T1000 (cell line): Measurements from ENCODE around the gene CYSTM1.
"Not testable (repeated sequence)": the region's sequence is repeated elsewhere in the genome, so short reads cannot be mapped to it uniquely, and the experiment has no call there.

Experiments used
- DNase-seq: peaks from one replicate; lab custom pipeline; 2025; ENCODE audit warnings: mixed read lengths; lab: John Stamatoyannopoulos, UW

The CYSTM1 gene

DNA sequence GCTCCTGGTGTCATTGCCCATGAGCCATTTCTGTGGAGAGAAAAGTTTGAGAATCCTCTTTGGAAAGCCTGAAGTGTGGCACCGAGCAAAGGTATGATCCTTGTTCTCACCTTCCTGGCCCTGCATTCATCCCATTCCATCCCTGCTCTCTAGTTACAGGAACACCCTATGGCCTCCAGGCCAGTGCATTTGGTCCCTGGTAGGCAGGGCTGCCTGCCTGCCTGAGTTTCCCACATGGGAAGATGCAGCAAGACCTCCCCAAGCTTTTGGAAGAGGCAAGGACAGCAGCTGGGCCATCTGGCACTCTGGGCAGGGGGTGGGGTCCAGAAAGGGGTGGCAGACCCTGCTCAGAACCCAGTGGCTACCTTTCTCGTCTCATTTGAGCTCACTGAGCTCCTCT lies 24.8 kb upstream of the CYSTM1 start:
- DNase-seq, result no peak

DNA sequence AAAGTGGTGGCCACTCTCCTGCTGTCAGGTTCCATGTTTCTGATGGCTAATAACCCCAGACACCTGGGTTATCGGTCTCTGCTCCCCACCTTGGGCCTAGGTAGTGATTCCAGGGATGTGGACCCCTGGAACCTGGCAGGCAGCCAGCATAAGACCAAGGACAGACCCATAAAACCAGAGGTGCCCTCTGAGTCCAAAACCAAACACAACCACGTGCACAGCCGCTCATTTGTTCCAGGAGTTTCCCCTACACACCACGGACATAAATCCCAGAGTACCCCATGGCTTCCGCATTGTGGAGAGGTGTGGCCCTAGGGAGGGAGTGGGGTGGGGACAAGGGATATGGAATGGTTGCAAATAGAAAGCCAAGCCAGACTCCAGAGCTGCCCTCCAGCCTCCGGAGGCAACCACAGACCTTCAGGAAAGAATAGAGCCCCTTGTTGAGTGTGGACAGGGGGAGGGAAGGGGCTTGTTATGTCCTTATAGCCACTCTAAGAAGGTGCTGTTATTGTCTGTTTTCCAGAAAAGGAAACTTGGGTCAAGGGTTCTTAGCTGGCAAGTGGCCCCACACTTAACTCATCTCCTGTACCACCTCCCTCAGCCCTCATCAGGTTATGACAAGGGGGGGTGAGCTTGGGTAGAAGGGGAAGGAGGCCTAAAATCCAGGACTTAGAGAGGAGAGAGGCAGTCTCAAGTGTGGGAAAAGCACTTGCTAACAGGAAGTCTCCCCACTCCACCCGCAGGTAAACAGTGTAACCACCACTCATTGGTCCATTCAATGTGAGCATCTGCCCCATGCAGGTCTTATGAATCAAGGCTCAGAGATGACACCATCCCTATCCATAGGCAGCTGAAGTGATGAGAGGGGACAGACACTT lies 23.6 kb upstream of the CYSTM1 start:
- no peak for DNase-seq

DNA sequence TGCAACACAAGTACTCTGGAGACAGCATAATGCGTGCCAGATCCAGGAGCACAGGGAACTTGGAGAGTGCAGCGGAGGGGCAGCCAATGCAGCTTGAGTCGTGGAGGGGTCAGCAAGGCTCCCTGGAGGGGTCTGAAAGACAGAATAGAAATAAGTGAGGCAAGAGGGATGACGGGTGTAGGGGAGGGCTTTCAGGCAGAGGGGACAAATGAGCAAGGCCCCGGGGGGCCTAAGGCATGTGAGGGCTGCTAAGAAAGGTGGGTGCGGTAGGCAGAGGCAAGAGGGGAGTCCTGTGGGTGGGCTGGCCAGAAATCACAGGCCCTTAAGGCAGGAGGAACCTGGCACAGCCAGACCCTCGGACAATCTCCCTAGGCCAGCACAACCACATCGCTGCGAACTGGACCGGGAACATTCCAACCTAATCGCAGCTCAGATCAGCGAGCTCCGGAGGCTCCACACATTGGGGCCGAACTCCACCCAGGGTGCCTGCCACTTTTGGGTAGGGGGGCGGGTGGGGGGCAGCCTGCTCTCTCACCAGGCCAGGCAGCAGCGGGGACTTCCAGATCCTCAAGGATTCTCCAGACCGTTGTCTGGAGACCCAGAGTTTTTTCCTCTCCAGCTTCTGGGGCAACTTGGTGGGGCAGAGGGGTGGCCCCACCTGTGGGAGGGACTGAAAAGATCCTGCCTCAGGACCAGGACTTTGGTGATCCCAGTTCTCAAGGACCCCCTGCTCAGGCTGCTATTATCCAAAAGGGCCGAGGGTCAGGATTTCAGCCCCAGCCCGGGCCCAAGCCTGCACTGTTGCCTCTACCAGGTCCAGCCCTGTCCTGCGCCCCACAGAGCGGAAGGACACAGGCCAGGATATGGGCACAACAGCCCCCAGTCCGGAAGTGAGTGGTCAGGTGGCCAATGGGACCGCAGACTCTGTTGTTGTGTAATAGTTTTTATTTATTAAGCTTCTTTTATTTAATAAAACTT lies 22.7 kb upstream of the CYSTM1 start:
- DNase-seq, result no peak

DNA sequence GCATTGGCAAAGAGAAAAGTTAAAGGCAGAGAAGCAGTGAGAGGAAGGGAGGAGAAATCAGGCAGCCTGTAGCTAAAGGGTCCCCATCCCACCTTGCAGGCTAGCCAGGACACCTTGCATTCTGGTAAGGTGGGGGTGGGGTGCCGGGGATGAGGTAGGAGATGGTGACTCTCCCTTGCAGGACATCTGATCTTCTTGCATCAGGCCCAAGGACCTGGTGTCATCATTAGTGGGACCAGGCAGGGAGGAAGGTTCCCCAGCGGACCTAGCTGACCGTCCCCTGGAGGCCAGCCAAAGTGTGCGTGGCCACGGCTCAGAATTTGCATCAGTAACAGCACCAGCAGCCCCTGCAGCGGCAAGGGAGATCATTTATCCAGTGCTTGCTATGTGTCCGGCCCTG lies 21.7 kb upstream of the CYSTM1 start:
- DNase-seq, result no peak

DNA sequence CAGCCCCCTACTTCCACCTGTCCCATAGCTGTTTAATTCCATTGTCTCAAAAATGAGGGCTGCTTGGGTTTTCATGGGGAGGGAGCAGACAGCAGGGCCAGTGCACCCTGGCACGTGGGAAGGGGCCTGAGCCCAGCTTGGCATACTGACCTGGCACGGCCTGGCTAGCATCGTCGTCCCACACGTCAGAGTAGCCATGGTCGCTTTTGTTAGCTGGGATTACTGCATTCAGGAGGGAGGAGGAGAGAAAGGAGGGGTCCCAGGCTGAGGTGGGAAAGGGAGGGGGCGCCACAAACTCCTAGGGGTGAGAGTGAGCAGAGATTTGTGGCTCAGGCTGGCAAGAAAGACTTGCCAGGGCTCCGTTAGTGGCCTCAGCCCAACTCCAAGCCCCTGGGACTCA lies 21.1 kb upstream of the CYSTM1 start:
- no peak for DNase-seq

DNA sequence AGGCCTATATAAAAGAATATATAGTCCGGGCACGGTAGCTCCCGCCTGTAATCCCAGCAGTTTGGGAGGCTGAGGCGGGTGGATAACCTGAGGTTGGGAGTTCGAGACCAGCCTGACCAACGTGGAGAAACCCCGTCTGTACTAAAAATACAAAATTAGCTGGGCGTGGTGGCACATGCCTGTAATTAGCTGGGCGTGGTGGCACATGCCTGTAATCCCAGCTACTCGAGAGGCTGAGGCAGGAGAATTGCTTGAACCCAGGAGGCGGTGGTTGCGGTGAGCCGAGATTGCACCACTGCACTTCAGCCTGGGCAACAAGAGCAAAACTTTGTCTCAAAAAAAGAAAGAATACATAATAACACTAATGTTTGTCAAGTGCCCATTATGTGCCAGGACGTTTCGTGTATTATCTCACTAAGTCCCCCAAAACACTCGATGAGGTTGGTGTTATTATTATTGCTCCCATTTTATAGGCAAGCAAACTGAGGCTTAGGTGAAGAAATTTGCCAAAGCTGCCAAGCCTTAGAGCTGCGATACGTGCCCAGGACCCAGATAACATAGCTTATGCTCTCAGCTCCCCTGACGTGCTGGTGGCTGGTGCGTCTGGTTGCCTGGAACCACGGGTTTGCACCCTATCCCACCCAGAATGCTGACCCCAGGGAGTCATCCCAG lies 20.1 kb upstream of the CYSTM1 start:
- not testable (repeated sequence) for DNase-seq

DNA sequence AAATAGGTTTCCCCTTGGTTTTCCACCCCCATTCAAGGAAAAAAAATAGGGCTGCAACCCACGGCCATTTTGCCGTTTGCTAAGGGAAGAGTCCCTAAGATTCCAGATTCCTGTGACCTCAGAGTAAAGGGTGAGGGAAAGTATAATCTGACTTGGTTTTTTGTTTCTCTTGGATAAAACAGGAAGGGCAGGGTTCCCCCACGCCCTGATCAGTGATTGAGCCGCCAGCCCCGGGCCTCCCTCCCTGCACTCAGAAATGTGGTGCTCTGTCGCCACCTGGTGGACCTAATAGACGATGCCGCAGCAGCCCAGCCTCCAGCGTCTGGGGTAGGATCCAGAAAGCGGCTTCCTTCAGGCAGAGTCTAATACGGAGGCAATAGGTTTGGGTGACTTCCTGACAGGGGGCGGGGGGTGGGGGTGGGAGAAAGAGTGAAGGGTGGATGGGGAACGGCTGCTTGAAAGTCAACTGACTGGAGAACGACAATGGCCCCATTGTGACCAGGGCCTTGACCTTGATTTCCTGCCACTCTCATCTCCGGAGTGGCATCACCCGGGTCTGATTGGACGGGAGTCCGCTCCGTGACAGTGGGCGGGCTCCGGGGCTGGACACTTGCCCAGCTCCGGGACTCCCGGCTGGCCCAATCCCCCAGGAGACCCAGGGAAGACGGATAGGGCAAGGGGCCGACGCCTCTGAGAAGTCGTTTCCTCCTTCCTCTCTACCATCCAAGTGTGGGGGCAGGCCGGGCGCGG lies 17.8 kb upstream of the CYSTM1 start:
- DNase-seq, result peak; percentile 70

DNA sequence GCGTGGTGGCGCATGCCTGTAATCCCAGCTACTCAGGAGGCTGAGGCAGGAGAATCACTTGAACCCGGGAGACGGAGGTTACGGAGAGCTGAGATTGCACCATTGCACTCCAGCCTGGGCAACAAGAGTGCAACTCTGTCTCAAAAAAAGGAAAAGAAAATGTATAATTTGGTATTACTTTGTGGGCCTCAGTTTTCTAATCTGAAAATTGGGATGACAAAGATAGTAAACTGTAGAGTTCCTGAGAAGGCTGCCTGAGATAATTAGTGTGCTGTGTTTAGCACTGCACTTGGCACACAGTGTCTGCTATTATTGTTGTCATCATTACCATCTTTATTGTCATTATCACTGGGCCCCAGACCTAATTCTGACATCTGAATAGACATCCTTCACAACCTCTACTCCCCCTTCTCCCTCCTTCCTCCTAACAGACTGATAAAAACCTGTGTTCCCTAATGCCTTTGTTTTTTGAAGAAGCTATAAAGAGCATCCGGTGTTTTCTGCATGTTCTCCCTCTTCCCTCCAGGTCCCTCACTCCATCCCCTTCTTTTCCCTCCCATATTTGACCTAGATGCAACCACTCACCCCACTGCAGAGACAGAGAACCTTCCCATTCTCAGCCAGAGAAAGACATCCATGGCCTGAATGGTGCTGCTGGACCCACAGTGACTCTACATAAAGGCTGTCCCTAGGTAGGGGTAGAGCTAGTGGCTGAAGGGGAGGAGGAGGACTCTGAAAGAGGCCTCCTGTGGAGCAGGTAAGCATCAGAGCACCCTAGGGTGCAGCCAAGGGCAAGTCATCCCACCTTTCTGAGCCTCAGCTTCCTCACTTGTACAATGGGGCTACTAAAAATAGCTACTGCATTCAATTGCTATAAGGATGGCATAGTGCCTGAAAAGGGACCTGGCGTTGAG lies 15.7 kb upstream of the CYSTM1 start:
- no peak for DNase-seq

DNA sequence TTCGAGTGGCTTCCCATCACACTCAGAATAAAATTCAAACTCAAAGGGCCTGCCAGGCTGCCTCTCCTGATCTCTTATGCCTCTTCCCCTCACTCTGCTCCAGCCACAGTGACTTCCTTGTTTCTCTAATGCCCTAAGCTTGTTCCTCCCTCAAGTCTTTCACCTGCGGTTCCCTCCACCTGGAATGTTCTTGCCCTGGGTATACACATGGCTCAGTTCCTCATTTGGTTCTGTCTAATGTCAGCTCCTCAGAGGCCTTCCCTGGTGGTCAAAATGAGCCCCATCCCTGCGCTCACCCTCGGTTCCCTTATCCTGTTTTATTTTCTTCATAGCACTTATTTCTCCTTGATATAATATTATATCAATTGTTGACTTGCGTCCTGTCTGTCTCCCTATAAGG lies 12.7 kb upstream of the CYSTM1 start:
- no peak for DNase-seq

DNA sequence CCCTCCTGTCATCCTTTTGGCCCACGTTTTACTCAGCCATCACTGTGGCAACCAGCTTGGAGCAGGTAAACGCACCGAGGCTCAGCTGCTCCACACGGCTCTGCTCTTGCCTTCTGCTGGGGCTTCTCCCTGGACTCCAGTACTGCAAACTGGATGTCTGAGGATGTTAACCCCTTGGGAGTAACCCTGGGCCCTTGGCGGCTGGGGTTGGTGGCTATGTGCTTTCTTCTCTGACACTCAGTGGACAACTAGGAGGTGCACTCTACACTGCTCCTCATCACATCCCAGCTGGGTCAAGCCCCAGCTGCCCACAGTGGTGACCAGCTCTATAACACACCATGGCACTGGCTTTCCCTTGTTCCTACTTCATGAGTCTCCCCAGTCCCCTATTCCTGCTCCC lies 12.2 kb upstream of the CYSTM1 start:
- no peak for DNase-seq

DNA sequence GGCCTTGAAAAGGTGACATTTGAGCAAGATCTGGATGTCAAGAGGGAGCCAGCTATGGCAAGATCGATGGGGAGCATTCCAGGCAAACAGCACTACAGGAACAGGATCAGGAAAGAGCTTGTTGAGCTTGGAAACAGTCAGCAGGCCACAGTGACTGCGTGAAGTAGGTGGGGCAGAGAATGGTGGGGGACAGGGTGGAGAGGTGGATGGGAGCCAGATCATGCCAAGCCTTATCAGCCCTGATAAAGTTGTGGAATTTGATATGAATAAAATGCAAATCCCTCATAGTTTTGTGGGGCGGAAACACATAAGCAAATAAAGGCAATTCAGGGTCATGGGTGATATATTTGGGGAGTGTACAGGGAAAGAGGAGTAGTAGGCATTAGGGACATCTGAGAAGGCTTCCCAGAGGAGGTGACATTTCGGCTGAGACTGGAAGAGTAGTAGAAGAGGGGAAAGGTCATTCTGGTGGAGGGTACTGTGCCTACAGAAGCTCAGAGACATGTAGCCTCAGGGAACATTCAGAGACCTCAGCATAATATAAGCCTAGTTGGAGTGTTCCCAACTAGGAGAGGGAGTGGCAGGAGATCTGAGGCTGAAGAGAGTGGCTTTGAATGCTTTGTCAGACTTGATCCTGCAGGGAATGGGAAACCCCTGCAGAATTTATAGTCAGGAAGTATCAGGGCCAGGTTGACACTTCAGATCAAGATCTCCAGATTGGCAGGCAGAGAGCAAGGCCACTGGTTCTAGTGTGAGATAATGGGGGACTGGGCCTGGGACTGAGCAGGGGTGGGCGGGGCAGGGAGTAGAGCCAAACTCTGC lies 9.7 kb upstream of the CYSTM1 start:
- no peak for DNase-seq

DNA sequence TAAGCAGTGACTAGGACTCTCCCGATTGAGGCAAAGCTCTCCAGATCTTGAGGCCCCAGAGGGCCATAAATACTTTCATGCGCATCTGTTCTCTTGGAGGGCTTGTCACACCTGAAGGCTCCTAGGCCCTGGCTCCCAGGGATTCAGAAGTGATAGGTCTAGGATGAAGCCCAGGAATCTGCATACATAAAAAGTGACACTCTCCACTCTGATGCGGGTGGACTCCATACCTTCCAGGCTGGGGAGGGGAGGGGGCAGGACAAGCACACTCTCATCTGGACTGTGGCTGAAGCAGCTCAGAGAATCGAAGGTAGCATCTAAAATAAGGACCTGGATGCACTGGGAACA lies 9.1 kb upstream of the CYSTM1 start:
- DNase-seq, result no peak

DNA sequence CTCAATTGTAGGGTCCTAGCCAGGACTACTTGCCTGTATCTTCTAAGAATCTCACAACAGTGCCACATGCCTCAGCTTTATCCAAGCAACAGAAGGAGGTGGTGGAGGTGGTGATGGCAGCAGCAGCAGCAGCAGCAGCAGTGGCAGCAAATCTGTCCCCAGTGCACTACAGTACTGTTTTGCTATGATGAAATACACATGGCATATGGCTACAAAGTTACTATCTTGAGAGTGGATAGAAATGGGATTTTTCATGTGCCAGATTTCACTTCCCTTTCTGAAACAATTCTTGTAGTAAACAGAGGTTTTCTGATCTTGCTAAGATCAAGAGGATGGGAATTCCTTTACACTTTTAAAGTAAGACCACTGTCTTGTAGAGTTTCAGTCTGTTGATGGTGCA lies 8.1 kb upstream of the CYSTM1 start:
- no peak for DNase-seq

DNA sequence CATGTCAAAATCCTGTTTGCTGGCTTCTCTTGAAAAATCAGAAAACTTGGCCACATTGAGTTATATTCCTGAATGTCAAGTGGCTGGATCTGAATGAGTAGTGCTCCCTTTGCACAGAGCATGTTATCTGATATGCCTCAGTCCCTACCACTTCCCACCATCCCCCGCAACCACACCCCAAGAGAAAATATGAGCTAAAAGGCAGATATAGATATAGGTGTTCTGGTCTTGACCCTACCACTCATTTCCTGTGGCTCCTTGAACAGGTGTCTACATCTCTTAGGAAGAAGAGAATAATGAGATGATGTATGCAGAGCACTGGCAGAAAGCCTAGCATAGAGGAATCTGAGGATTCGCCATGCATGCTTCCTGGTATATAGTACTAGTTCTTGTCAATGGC lies 6.6 kb upstream of the CYSTM1 start:
- DNase-seq, result no peak

DNA sequence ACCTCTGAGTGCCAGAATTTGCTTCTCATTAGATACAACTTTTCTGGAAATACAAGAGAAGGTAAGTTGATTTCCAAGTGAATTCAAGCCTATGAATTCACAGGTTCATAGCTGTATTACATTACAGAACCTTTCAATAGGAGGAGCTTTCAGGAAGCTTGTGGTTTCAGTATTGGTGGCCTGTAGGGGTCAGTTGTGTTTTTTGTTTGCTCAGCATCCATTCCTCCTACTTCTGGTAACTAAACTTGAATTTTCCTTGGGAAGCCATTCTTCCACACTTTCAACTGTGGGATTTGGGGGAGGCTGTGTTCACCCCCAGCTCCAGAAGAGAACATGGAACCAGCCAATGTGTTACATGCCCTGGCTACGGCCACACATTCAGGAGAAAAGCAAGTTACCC lies 5.6 kb upstream of the CYSTM1 start:
- DNase-seq, result no peak

DNA sequence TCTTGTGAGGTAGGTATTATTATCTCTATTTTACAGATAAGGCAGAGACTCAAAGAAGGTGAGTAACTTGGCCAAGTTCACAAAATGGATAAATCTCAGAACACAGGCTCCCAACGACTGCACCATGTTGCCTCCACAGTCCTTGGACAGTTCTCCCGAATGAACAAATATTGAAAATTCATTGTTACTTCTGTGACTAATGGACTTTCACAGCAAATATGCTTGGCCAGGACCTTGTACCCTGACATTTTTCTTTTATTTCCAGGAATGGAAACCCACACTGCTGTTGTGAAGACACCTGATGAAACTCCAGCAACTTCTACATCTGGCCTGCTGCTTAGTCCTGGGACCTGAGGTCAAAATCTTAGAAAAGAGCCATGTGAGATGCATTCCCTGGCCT lies 2.5 kb upstream of the CYSTM1 start:
- DNase-seq, result no peak

DNA sequence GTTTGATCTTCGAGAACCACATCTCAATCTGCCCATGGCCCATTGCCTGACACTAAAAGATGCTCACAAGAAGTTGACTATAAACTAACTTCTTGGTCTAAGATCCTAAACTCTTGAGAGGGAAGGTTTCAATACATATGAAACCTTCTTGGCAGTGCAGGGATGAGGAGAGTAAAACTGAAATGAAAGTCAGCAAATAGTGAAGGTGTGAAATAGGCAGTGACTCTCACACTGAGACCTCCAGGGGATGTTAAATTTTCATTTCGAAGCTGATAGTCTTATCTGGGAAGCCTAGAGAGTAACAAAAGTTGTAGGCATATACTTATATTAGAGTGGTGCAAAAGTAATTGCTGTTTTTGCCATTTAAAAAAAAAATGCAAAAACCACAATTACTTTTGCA lies 974 bp upstream of the CYSTM1 start:
- DNase-seq, result no peak

DNA sequence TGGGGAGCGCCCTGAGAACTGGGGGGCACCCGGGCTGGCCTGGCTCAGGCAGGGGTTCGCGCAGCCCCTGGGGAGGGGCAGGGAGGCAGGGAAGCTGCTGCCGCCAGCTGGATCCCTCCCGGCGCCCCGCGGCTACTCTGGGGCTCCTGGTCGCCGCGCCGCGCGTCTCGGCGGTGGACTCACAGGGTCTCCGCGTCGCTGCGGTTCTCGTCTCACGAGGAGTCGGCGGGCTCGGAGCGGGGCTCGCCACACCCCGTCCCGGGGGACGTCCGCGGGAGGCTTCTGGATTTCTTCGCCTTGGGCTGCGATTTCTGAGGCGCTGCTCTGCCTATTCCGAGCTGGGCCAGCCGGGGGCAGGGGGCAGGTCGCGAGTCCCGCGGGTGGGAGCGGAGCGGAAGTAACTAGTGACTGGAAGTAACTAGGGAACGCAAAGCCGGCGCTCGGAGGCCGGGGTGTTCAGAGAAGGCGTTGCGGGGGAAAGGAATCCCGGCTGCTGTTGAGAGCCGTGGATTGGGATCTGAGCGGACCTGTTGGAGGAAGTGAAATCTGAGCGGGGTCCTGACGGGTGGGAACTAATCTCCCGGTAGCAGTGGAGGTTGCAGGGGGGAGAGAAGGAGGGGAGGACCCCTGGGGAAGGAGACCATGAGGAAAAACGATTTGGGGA lies 511 bp downstream of the CYSTM1 start:
- DNase-seq, result no peak

DNA sequence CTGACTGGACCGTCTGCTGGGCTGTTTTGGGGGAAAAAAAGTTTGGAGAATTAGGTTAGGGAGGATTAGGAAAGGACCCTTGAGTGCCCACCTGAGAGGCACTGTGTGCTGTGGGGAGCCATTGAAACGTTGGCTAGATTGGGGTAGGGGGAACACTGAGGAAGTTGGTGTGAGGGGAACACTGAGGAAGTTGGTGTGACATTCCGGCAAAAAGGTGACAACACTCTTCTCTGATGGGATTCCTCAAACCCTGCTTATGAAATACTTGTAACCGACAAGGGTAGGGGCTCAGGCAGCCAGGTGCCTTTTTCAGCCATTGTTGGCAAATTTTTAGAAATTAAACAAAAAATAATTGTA lies 1.0 kb downstream of the CYSTM1 start:
- DNase-seq, result no peak

DNA sequence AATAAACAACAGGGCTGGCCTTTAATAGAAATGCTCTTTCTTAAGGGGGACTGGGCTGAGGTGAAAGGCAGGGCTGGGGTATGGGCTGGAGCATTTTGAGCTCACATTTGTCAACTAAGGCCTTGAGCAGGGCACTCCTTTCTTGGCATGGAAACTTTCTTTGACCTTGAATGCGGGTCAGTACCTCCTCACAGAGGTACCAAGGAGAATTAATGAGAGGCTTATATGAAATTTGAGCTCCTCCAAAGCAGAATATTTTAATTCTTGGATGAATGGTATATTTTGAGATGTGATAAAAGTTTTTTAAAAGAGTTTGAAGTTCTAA lies 3.1 kb downstream of the CYSTM1 start:
- no peak for DNase-seq
